HG02973 (cell line): ENCODE data around the gene SLC22A1.
"Not testable (repeated sequence)": the region's sequence is repeated elsewhere in the genome, so short reads cannot be mapped to it uniquely, and the experiment has no call there.

Source experiments
- ATAC-seq: cut with Tn5 transposase; IDR thresholded peaks from one replicate; pipeline ENCODE4 v1.9.1; 2021; ENCODE audit warnings: moderate library complexity; ENCODE audit not compliant: unreplicated experiment

Gene SLC22A1

GRCh38 chr6:160137130-160137988, 15.7 kb downstream of the SLC22A1 start:
- no peak for ATAC-seq

DNA sequence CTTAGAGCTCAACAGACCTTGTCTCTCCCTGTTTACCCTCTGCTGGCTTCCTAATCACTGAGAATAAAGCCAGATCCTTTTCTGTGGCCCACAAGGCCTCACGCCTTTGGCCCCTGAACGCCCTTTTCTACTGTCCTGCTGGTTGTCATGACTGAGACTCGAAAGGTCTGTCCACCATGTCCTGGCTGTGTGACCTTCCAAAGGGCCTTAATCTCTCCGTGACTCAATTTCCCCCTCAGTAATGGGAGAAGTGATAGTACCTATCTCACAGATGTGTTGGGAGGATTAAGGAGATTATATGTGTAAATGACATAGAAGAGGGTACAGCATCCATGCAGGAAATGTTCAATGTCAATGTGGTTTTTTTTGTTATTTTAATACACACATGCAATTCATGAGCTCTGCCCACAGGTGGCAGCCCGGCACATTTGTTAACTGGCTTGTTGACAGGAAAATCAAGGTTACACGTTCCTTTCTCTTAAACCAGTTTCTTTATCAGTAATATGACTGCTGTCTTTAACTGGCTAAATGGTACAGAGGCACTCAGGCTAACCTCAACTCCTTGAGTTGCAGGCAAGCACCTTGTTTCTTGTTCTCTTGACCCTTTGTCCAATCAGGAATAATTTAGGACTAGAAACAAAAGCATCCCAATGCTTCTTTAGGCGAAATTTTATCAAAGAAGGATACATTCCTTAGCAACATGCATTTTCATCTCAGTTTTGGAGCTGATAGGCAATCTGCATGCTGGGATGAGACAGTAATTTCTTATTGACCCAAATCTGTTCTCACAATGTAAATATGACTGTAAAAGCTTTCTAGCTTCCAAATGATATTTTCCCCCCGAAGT, 16.6 kb downstream of the SLC22A1 start:
- peak; percentile 71 for ATAC-seq

- ATAC-seq = no peak
Observed at GRCh38 chr6:160138839-160139419, 17.3 kb downstream of the SLC22A1 start.

GRCh38 chr6:160139420-160139851, 17.8 kb downstream of the SLC22A1 start:
- no peak for ATAC-seq

DNA sequence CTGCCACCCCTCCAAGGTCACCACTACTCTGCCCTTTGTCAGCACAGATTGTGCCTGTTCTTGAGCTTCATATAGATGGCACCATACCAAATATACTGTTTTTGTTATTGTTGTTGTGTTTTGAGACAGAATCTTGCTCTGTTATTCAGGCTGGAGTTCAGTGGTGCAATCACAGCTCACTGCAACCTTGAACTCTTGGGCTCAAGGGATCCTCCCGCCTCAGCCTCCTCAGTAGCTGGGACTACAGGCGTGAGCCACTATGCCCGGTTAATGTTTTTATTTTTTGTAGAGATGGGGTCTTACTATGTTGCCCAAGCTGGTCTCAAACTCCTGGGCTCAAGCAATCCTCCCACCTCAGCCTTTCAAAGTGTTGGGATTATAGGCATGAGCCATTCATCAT, 18.9 kb downstream of the SLC22A1 start:
- ATAC-seq = not testable (repeated sequence)

DNA sequence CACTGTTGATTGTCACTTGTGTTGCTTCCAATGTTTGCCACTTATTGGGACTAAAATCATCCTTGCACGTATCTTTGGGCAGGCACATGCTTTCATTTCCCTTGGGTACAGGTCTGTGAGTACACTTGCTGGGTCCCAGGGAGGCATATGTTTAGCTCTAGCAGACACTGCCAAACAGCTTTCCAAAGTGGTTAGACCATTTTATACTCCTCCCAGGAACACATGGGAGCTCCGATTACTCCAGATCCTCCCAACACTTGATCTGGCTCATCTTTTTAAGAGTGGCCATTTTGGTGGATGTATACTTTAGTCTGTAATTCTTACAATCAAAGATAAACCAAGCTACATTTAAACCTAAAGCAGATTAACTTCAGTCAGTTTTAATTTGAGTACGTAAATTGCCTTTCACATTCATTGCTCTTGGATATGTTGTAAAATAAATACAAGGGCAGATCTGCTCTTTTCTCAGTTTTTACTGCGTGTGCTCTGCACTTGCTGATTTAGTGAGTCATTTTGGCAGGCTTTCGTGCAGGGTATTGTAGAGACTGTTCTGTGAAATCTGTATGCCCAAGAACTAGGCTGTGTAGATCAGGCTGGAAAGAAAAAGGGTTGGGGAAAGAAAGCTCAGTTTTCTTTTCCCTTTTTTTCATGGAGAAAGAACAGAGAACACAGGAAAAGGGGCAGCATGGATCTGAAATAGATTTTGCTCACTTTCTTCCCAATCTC, 19.5 kb downstream of the SLC22A1 start:
- no peak for ATAC-seq

- no peak for ATAC-seq
Observed at GRCh38 chr6:160142115-160142715, 20.6 kb downstream of the SLC22A1 start.

DNA sequence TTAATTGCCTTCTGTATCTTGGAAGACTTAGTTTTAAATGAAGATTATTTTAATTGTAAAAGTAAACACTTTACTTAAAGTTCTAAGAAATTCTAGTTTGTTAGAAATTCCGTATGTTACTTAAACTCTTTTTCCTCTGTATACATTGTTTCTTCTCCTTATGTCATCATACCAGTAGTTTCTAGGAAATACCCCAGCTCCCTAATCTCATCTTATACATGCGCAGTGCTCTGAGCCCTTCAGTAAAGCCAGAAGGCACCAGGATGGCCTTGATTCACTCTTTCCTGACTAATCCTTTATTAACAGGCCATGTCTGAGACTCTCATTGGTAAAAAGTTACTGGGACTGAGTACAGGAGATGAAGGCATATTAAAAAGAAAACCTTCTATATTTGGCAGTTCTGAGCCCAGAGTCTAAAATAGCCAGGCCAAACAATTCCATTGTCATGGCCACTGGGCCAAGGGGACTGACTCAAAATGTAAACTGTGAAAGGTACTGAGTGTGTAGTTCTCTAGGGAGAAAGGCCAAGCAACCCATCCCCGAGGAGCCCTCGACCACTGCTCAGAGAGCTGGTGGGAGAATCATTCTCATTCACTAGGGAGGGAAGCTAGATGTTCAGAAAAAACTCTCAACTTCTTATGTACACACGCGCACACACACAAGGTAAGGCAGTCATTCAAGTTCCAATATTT, 25.0 kb downstream of the SLC22A1 start:
- no peak for ATAC-seq

DNA sequence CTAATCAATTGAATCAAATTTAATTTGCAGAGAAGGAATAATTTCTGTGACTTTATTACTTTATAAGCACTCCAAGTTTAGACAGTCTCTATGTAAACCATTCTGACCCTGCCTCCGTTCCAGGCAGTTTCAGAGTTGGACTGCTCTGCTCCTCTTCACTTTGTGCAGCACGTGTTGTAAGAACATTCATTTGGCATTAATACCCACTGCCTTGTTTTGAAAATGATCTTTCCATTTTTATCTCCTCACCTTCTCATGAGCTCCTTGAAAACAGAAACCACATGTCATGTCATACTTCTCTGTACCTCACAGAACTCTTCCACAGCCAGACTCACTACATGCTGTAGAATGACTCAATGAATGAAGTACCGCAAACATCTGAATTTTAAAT, 25.5 kb downstream of the SLC22A1 start:
- no peak for ATAC-seq

DNA sequence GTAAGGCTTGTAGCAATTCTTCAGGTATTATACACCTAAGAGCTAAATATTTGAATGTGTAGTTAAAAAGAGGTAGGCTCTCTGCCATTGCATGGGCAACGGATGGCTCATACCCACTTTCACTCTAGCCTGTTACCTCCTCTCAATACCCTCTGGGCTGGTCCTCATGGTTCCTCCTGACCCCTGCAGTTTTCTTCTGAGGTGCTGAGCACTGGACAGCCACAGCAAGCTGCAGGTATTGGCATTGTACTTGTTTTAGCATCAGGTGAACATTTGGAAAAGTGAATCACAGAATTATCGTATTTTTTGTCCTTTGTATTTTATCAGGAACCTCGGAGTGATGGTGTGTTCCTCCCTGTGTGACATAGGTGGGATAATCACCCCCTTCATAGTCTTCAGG, 32.9 kb downstream of the SLC22A1 start:
- ATAC-seq = no peak

- ATAC-seq = no peak
Observed at GRCh38 chr6:160156842-160157241, 35.2 kb downstream of the SLC22A1 start.

DNA sequence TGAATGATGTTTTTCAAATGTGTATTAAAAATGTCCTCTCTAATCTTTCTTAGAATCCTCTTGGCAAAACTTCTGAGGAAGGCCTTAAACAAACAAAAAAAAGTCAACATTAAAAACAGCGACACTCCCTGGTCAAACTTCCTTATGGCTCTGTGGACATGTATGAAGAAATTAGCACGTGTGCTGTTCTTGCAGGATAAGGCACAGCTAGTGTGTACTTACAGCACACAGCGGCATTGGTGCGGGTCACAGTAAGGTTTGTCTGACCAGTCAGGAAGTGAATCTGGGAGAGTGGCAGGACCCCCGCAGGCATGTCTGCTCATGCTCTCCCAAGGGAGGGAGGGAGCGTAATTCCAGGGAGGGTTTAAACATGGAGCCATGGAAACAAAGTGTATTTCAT, 38.8 kb downstream of the SLC22A1 start:
- ATAC-seq = no peak

- no peak for ATAC-seq
Observed at GRCh38 chr6:160160929-160161646, 39.5 kb downstream of the SLC22A1 start.

DNA sequence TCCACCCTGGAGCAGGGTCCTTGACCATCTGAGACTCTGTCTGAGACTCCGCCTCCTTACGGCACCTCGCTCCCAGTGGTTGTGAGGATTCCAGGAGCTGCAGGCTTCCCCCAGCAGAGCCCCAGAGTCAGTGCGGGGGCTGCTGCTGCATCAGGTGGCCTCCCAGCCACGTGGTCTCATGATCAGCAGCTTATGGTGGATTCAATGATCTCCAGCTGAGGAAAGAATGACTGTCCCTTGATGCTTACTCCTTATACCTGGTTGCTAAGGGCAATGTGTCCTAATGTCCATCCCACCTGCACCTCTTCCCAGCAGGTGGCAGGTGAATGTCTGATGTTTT, 40.0 kb downstream of the SLC22A1 start:
- ATAC-seq = no peak

DNA sequence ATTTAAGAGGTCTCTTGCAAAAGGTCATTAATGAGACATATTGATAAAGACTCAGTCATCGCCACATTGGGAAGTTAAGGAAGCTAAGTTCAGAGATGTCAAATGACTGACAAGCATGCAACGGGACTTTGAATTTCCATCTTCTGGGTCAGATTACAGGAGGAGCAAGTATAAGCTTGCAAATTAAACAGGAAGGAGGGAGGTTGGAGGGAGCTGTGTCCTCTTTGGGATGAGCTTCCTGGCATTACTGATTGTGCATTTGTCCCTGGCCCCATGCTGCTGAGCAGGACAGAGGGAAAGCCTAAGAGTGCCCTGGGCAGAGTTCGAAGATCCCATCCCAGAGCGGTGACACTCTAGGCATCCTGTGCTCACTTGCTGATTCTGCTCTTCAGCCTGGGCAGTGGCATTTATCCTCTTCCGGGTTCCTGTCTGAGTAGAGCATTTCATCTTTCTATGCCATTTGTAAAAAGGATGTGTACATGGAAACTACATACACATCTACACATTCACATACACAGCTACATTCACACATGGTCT, 40.5 kb downstream of the SLC22A1 start:
- no peak for ATAC-seq

GRCh38 chr6:160163425-160163824, 41.8 kb downstream of the SLC22A1 start:
- ATAC-seq = no peak

- no peak for ATAC-seq
Observed at GRCh38 chr6:160163912-160164311, 42.3 kb downstream of the SLC22A1 start.

- ATAC-seq = not testable (repeated sequence)
Observed at GRCh38 chr6:160165928-160166327, 44.3 kb downstream of the SLC22A1 start.
